GM23248 (cell line): Measurements from ENCODE around the gene ADAMTSL2.

Experiments
- EZH2 ChIP-seq: fragments of 200-600 bp; sonication (generic); IDR thresholded peaks from 2 replicates; pipeline ENCODE4 v1.6.1; 2018; ENCODE audit warnings: antibody characterized with exemption, mild to moderate bottlenecking; ENCODE audit not compliant: insufficient read depth, poor library complexity, severe bottlenecking
- EZH2phosphoT487 ChIP-seq: fragments of 200-600 bp; sonication (generic); IDR thresholded peaks from 2 replicates; pipeline ENCODE4 v1.6.1; 2018; ENCODE audit warnings: antibody characterized with exemption, moderate library complexity, mild to moderate bottlenecking, low read depth; ENCODE audit not compliant: insufficient read depth

DNA sequence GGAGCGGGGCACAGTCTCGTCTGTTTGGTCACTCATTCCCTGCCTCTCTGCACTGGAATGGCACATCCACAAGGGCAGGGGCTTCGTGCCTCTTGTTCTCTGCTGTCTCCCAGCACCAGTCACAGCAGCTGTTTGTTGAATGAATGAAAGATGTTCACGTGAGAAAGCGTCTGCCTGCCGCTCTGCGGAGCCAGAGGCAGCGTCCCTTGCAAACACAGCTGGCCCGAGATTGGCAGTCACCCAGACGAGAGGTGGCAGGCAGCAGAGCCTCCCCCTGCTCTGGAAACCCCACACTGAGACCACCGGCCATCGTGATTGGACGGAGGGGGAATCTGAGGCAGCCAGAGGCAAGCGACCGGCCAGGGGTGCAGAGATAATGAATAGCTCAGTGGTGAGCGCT, 80.7 kb downstream of the ADAMTSL2 start:
- no peak for TF ChIP-seq EZH2
- TF ChIP-seq EZH2phosphoT487, result no peak
